GM18517 (cell line): ENCODE results near the gene KIF9.
"Not testable (repeated sequence)": the region's sequence is repeated elsewhere in the genome, so short reads cannot be mapped to it uniquely, and the experiment has no call there.

Experiments used
- ATAC-seq: cut with Tn5 transposase; IDR thresholded peaks from one replicate; pipeline ENCODE4 v1.9.1; 2021; ENCODE audit warnings: mild to moderate bottlenecking, moderate library complexity; ENCODE audit not compliant: unreplicated experiment

KIF9 gene

GRCh38 chr3:47193871-47194859 is 88.4 kb downstream of the KIF9 start:
- no peak for ATAC-seq

DNA sequence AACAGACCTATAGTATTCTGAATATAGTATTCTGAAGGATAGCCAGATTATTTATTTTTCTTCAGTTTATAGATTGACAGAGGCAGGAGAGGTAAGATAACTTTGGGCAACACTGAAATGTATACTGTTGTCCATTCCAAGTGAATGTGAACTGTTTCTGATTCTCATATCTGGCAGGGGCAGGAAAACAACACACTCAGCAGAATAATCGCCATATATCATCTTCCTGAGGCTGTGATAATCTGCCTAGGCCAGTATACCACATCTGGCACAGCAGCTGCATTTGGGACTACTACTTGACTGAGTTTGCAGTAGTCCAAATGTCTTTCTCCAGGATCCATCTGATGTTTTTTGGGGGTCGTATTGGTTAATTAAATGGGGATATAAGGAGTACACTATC is 96.3 kb downstream of the KIF9 start:
- no peak for ATAC-seq

- not testable (repeated sequence) for ATAC-seq
These were observed 100.9 kb downstream of the KIF9 start for GRCh38 chr3:47181685-47182084.

DNA sequence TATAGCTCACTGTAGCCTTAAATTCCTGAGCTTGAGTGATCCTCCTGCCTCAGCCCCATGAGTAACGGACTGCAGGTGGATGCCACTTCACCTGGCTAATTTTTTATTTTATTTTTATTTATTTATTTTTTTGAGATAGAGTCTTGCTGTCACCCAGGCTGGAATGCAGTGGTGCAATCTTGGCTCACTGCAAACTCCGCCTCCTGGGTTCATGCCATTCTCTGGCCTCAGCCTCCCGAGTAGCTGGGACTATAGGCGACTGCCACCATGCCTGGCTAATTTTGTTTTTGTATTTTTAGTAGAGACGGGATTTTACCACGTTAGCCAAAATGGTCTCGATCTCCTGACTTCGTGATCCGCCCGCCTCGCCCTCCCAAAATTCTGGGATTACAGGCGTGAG is 102.6 kb downstream of the KIF9 start:
- ATAC-seq, result not testable (repeated sequence)
